HG03103 (cell line): ENCODE results near the gene ARID1A.
A peak's percentile ranks its signal among the peaks of the same experiment; 100 is the strongest.
"Not testable (repeated sequence)": the region's sequence is repeated elsewhere in the genome, so short reads cannot be mapped to it uniquely, and the experiment has no call there.

Experiments used
- ATAC-seq: cut with Tn5 transposase; IDR thresholded peaks from one replicate; pipeline ENCODE4 v1.9.1; 2021; ENCODE audit warnings: low read depth; ENCODE audit not compliant: unreplicated experiment

ARID1A gene

GRCh38 chr1:26695356-26696118, at the start of gene ARID1A:
Gene ARID1A (plus strand): TSS chr1:26696015. CDS start chr1:26696404, 389 bp downstream.
- no peak for ATAC-seq

GRCh38 chr1:26664802-26665201, 31.0 kb upstream of the ARID1A start:
- ATAC-seq = no peak

- ATAC-seq = no peak
Observed at GRCh38 chr1:26666855-26667254, 29.0 kb upstream of the ARID1A start.

GRCh38 chr1:26668106-26668786, 27.6 kb upstream of the ARID1A start:
- ATAC-seq = not testable (repeated sequence)

- ATAC-seq = peak; percentile 71
Observed at GRCh38 chr1:26677306-26678115, 18.3 kb upstream of the ARID1A start.

GRCh38 chr1:26684763-26685508, 10.9 kb upstream of the ARID1A start:
- no peak for ATAC-seq

GRCh38 chr1:26686795-26687194, 9.0 kb upstream of the ARID1A start:
- no peak for ATAC-seq

GRCh38 chr1:26689504-26689903, 6.3 kb upstream of the ARID1A start:
- no peak for ATAC-seq

- no peak for ATAC-seq
Observed at GRCh38 chr1:26690157-26690556, 5.7 kb upstream of the ARID1A start.

- ATAC-seq = no peak
Observed at GRCh38 chr1:26690576-26691031, 5.2 kb upstream of the ARID1A start.

- no peak for ATAC-seq
Observed at GRCh38 chr1:26692211-26692792, 3.5 kb upstream of the ARID1A start.

- ATAC-seq = peak; percentile 30
Observed at GRCh38 chr1:26692793-26693490, 2.9 kb upstream of the ARID1A start.

GRCh38 chr1:26693599-26694572, 1.9 kb upstream of the ARID1A start:
- ATAC-seq = no peak

GRCh38 chr1:26694638-26695355, 1.0 kb upstream of the ARID1A start:
- ATAC-seq = no peak

- no peak for ATAC-seq
Observed at GRCh38 chr1:26696119-26696653, 371 bp downstream of the ARID1A start.

GRCh38 chr1:26696654-26697430, 1.0 kb downstream of the ARID1A start:
- no peak for ATAC-seq
